GM19023 (cell line): ENCODE data around the gene BMP8B.
A peak's percentile ranks its signal among the peaks of the same experiment; 100 is the strongest.
"Not testable (repeated sequence)": the region's sequence is repeated elsewhere in the genome, so short reads cannot be mapped to it uniquely, and the experiment has no call there.

Experiments used
- ATAC-seq: cut with Tn5 transposase; IDR thresholded peaks from one replicate; pipeline ENCODE4 v1.9.1; 2021; ENCODE audit warnings: mild to moderate bottlenecking, moderate library complexity; ENCODE audit not compliant: unreplicated experiment

Gene BMP8B

GRCh38 chr1:39816415-39817090 is 27.9 kb upstream of the BMP8B start:
- ATAC-seq: peak; percentile 55

- ATAC-seq: no peak
Measured at GRCh38 chr1:39812913-39813312, 24.2 kb upstream of the BMP8B start.

GRCh38 chr1:39808784-39809517 is 20.3 kb upstream of the BMP8B start:
- no peak for ATAC-seq

GRCh38 chr1:39805385-39805784 is 16.7 kb upstream of the BMP8B start:
- no peak for ATAC-seq

GRCh38 chr1:39802496-39803260 is 14.0 kb upstream of the BMP8B start:
- ATAC-seq: no peak

- ATAC-seq: no peak
Measured at GRCh38 chr1:39800471-39800835, 11.8 kb upstream of the BMP8B start.

GRCh38 chr1:39799770-39800470 is 11.3 kb upstream of the BMP8B start:
- ATAC-seq: peak; percentile 66

- peak; percentile 93 for ATAC-seq
Measured at GRCh38 chr1:39798859-39799769, 10.4 kb upstream of the BMP8B start.

- no peak for ATAC-seq
Measured at GRCh38 chr1:39795651-39796050, 7.0 kb upstream of the BMP8B start.

GRCh38 chr1:39791838-39792237 is 3.2 kb upstream of the BMP8B start:
- no peak for ATAC-seq

- no peak for ATAC-seq
Measured at GRCh38 chr1:39789571-39790110, 976 bp upstream of the BMP8B start.

GRCh38 chr1:39788426-39788757 is 273 bp downstream of the BMP8B start:
- peak; percentile 17 for ATAC-seq

GRCh38 chr1:39787964-39788363 is 701 bp downstream of the BMP8B start:
- not testable (repeated sequence) for ATAC-seq

- no peak for ATAC-seq
Measured at GRCh38 chr1:39787468-39787867, 1.2 kb downstream of the BMP8B start.

- not testable (repeated sequence) for ATAC-seq
Measured at GRCh38 chr1:39787108-39787375, 1.6 kb downstream of the BMP8B start.

GRCh38 chr1:39786303-39787107 is 2.2 kb downstream of the BMP8B start:
- not testable (repeated sequence) for ATAC-seq

GRCh38 chr1:39782685-39783084 is 6.0 kb downstream of the BMP8B start:
- ATAC-seq: not testable (repeated sequence)

- ATAC-seq: no peak
Measured at GRCh38 chr1:39782103-39782502, 6.6 kb downstream of the BMP8B start.

- ATAC-seq: no peak
Measured at GRCh38 chr1:39781349-39781715, 7.3 kb downstream of the BMP8B start.
